ENCODE results near the gene ZNF850.

The ZNF850 gene

DNA sequence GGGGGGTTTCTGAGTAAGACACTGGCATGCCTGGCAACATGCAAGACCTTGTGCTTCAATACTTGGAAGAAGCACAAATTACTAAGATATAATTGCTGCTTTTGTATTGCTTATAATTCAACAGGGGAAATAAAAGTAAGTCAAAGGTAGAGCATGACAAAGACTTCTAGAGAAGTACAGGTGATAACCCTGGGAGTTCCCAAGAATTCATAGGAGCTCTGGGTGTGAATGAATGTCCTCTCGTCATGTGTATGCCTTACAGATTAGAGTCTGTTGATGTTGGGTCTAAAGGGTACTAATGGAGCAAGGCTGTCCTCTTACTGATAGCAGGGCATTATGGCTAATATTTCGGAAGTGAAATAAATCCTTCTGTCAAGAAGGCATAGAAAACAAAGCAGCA, 98.4 kb downstream of the ZNF850 start:
- Histone ChIP-seq H2AFZ (ENCODE audit: low read depth) (no peak overlapping the region), H3K4me1 (ENCODE audit: low read depth, poor library complexity, severe bottlenecking) (no peaks in the 10 kb centered on the region), H3K9ac (no peak overlapping the region), H3K36me3 (ENCODE audit: insufficient read depth) (no peaks in the 10 kb centered on the region), H3K4me3 (IDR thresholded peaks at IDR 0.05; ENCODE audit: insufficient read depth, low read depth, low read length) (no peak overlapping the region), H3K79me2 (ENCODE audit: insufficient read depth, low read depth) (no peaks in the 10 kb centered on the region), H3K27ac (no peak overlapping the region), H3K4me2 (no peak overlapping the region), H4K20me1 (ENCODE audit: insufficient read depth) (no peaks in the 10 kb centered on the region), H3K27me3 (ENCODE audit: insufficient read depth, low read depth) (no peaks in the 10 kb centered on the region)
- TF ChIP-seq, protein P1, sequence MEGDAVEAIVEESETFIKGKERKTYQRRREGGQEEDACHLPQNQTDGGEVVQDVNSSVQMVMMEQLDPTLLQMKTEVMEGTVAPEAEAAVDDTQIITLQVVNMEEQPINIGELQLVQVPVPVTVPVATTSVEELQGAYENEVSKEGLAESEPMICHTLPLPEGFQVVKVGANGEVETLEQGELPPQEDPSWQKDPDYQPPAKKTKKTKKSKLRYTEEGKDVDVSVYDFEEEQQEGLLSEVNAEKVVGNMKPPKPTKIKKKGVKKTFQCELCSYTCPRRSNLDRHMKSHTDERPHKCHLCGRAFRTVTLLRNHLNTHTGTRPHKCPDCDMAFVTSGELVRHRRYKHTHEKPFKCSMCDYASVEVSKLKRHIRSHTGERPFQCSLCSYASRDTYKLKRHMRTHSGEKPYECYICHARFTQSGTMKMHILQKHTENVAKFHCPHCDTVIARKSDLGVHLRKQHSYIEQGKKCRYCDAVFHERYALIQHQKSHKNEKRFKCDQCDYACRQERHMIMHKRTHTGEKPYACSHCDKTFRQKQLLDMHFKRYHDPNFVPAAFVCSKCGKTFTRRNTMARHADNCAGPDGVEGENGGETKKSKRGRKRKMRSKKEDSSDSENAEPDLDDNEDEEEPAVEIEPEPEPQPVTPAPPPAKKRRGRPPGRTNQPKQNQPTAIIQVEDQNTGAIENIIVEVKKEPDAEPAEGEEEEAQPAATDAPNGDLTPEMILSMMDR (conservative IDR thresholded peaks at IDR 0.05; ENCODE audit: low read depth, low read length): no peak

DNA sequence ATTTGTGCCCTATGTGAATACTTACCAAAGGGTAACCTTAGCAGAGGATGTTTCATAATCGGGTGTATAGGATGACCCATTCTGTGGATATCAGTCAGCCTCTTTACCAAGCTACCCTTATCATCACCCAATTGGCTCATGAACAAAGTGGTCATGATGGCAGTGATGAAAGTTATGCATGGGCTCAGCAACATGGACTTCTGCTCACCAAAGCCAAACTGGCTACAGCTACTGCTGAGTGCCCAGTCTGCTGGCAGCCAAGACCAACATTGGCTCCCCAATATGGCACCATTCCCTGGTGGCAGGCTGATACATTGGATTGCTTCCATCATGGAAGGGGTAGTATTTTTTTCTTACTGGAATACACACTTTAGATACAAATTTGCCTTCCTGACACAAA, 100.2 kb downstream of the ZNF850 start:
- H3K9ac ChIP-seq: no peak overlapping the region
- no peaks in the 10 kb centered on the region for H3K36me3 ChIP-seq (ENCODE audit: insufficient read depth)
- H3K27ac ChIP-seq: no peak overlapping the region
- no peak overlapping the region for H3K4me2 ChIP-seq
- H2AFZ ChIP-seq (ENCODE audit: low read depth): no peak overlapping the region
- no peaks in the 10 kb centered on the region for H4K20me1 ChIP-seq (ENCODE audit: insufficient read depth)
- TF ChIP-seq, protein P1 (conservative IDR thresholded peaks at IDR 0.05; ENCODE audit: low read depth, low read length): no peak
- H3K4me3 ChIP-seq (IDR thresholded peaks at IDR 0.05; ENCODE audit: insufficient read depth, low read depth, low read length): no peak overlapping the region
- H3K4me1 ChIP-seq (ENCODE audit: low read depth, poor library complexity, severe bottlenecking): no peaks in the 10 kb centered on the region
- H3K79me2 ChIP-seq (ENCODE audit: insufficient read depth, low read depth): no peaks in the 10 kb centered on the region
- H3K27me3 ChIP-seq (ENCODE audit: insufficient read depth, low read depth): no peaks in the 10 kb centered on the region

DNA sequence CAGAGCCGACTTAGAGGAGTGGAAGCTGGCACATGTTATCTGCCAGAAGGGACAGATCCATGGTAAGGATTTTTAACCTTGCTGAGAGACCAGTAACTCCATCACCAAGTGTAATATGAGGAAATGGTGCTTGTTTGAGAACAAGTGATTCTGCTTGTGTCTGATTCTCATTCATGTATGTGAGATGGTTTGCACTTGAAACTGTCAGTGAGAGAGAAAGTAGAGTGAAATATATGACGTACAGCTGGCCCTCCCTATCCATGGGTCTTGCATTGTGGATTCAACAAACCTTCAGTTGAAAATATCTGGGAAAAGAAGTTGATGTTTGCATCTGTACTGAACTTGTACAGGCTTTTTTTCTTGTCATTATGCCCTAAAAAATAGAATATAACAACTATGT, 104.0 kb downstream of the ZNF850 start:
- H3K36me3 ChIP-seq (ENCODE audit: insufficient read depth): no peaks in the 10 kb centered on the region
- no peak overlapping the region for H3K4me3 ChIP-seq (IDR thresholded peaks at IDR 0.05; ENCODE audit: insufficient read depth, low read depth, low read length)
- H3K9ac ChIP-seq: no peak overlapping the region
- TF ChIP-seq, protein P1 (conservative IDR thresholded peaks at IDR 0.05; ENCODE audit: low read depth, low read length): no peak
- H3K27me3 ChIP-seq (ENCODE audit: insufficient read depth, low read depth): no peaks in the 10 kb centered on the region
- H3K79me2 ChIP-seq (ENCODE audit: insufficient read depth, low read depth): no peaks in the 10 kb centered on the region
- H4K20me1 ChIP-seq (ENCODE audit: insufficient read depth): no peaks in the 10 kb centered on the region
- H3K4me1 ChIP-seq (ENCODE audit: low read depth, poor library complexity, severe bottlenecking): no peaks in the 10 kb centered on the region
- no peak overlapping the region for H3K27ac ChIP-seq
- H2AFZ ChIP-seq (ENCODE audit: low read depth): no peak overlapping the region
- no peak overlapping the region for H3K4me2 ChIP-seq

DNA sequence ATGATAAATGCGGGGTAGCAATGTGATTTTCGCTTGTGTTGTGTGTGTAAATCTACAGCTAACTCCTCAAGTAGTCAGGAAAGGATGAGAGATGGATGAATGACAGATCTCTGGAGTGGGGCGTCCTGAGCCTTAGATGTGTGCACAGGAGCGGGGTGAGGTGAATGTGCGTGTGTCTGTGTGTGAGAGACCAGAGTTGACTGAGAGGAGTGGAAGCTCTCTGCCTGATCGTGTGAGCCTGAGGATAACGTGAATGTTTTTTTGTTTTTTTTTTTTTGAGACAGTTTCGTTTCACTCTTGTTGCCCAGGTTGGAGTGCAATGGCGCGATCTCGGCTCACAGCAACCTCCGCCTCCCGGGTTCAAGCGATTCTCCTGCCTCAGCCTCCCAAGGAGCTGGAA, 106.8 kb downstream of the ZNF850 start:
- no peaks in the 10 kb centered on the region for H3K36me3 ChIP-seq (ENCODE audit: insufficient read depth)
- no peaks in the 10 kb centered on the region for H3K27me3 ChIP-seq (ENCODE audit: insufficient read depth, low read depth)
- no peaks in the 10 kb centered on the region for H4K20me1 ChIP-seq (ENCODE audit: insufficient read depth)
- H3K27ac ChIP-seq: no peak overlapping the region
- TF ChIP-seq, protein P1 (conservative IDR thresholded peaks at IDR 0.05; ENCODE audit: low read depth, low read length): no peak
- H3K79me2 ChIP-seq (ENCODE audit: insufficient read depth, low read depth): no peaks in the 10 kb centered on the region
- no peak overlapping the region for H3K4me3 ChIP-seq (IDR thresholded peaks at IDR 0.05; ENCODE audit: insufficient read depth, low read depth, low read length)
- H3K9ac ChIP-seq: no peak overlapping the region
- H3K4me1 ChIP-seq (ENCODE audit: low read depth, poor library complexity, severe bottlenecking): no peaks in the 10 kb centered on the region
- no peak overlapping the region for H2AFZ ChIP-seq (ENCODE audit: low read depth)
- no peak overlapping the region for H3K4me2 ChIP-seq

All from KMS-11 (cell line).